DOHH2 (cell line): ENCODE data around the gene SCN3B.

Source experiments
- H3F3A ChIP-seq: fragments of 200-600 bp; sonication (generic), shearing (Covaris generic); 2 replicates; pipeline ENCODE4 v1.6.0; 2016; ENCODE audit warnings: antibody characterized with exemption, mild to moderate bottlenecking; ENCODE audit not compliant: control insufficient read depth, insufficient read depth
- H3K27ac ChIP-seq: fragments of 200-600 bp; sonication (generic); 2 replicates; pipeline ENCODE4 v1.5.1; 2014; ENCODE audit warnings: low read depth, mild to moderate bottlenecking, low read length, moderate library complexity
- H3K27me3 ChIP-seq: fragments of 200-600 bp; sonication (generic); 2 replicates; pipeline ENCODE4 v1.6.1; 2014; ENCODE audit warnings: mild to moderate bottlenecking, low read length, mixed read lengths; ENCODE audit not compliant: control insufficient read depth
- H3K36me3 ChIP-seq: fragments of 200-600 bp; sonication (generic); 2 replicates; pipeline ENCODE4 v1.6.1; 2014; ENCODE audit warnings: mild to moderate bottlenecking, low read length, moderate library complexity, mixed read lengths; ENCODE audit not compliant: control insufficient read depth
- H3K4me1 ChIP-seq: fragments of 200-600 bp; sonication (generic); 2 replicates; pipeline ENCODE4 v1.6.1; 2014; ENCODE audit warnings: mild to moderate bottlenecking, low read length, mixed read lengths; ENCODE audit not compliant: control insufficient read depth
- H3K4me2 ChIP-seq: fragments of 200-600 bp; sonication (generic); 2 replicates; pipeline ENCODE4 v1.6.0; 2014; ENCODE audit warnings: mild to moderate bottlenecking, low read length, moderate library complexity
- H3K4me3 ChIP-seq: fragments of 200-600 bp; sonication (generic); 2 replicates; pipeline ENCODE4 v1.5.1; 2014; ENCODE audit warnings: mild to moderate bottlenecking, low read length, mixed read lengths
- H3K79me2 ChIP-seq: fragments of 200-600 bp; sonication (generic); 2 replicates; pipeline ENCODE4 v1.6.1; 2014; ENCODE audit warnings: mild to moderate bottlenecking, low read length, mixed read lengths; ENCODE audit not compliant: control insufficient read depth
- H3K9me2 ChIP-seq: fragments of 200-600 bp; sonication (generic); replicated peaks from 2 replicates; pipeline ENCODE4 v1.6.1; 2014; ENCODE audit warnings: mild to moderate bottlenecking, low read length, mixed read lengths; ENCODE audit not compliant: control insufficient read depth
- H3K9me3 ChIP-seq: fragments of 200-600 bp; sonication (generic); 2 replicates; pipeline ENCODE4 v1.6.1; 2014; ENCODE audit warnings: antibody characterized with exemption, low read length, mixed read lengths; ENCODE audit not compliant: control insufficient read depth, insufficient read depth
- H4K20me1 ChIP-seq: fragments of 200-600 bp; sonication (generic); 2 replicates; pipeline ENCODE4 v1.6.0; 2014; ENCODE audit warnings: low read depth, mild to moderate bottlenecking, antibody characterized with exemption, low read length, moderate library complexity; ENCODE audit not compliant: control insufficient read depth, insufficient read depth
- EZH2phosphoT487 ChIP-seq: fragments of 200-600 bp; sonication (generic); IDR thresholded peaks from 2 replicates; pipeline ENCODE4 v1.6.1; 2017; ENCODE audit warnings: borderline replicate concordance, mild to moderate bottlenecking, antibody characterized with exemption, low read length, moderate library complexity, mixed read lengths
- TF ChIP-seq, protein P1 (sequence below): fragments of 200-600 bp; sonication (generic); IDR thresholded peaks from one replicate; pipeline ENCODE4 v1.5.1; 2014; ENCODE audit warnings: antibody characterized with exemption, mild to moderate bottlenecking, low read depth, low read length; ENCODE audit not compliant: poor library complexity, severe bottlenecking

Gene SCN3B

DNA sequence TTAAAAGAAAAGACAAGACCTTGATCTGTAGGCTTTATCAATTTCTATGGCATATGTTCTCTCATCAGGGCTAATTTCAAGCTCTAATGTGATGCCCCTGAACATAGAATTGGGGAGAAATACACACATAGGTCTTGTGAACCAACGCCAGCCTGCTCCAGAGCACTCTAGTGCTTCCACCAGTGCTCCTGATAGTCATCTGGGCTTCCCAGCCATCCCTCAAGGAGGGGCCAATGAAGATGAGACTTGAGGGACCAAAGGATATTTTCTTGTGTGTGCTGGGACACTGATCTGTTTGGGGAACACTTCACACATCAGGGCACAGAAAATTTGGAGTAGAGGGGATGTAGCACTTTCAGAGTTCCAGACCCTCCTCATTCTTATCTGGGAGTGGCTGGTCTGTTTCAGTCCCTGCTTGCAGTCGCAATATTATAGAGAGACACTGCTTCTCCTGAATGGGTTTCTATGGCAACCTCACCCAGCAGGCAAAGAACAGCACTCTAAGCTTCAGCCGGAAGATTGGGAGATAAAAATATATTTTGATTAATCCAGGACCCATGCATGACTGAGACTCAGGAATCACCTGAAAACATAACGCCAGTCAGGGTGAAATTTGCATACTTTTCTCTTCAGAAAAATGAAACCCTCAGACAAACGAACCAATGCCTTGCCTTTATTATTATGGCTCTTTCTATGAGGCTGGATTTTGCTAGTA, 28.4 kb upstream of the SCN3B start:
- Histone ChIP-seq H3K27ac (peak overlapping the region; percentile 85), H3K4me3 (peak overlapping the region; percentile 73), H3K79me2 (no peaks in the 10 kb centered on the region), H3K4me1 (peaks cover 62% of the 10 kb centered on the region), H3K4me2 (peak overlapping the region; percentile 95), H3K36me3 (no peaks in the 10 kb centered on the region), H3K9me3 (no peaks in the 10 kb centered on the region), H3K27me3 (no peaks in the 10 kb centered on the region), H4K20me1 (no peaks in the 10 kb centered on the region), H3K9me2 (no peaks in the 10 kb centered on the region), H3F3A (peaks cover 4% of the 10 kb centered on the region; the same call in 1 of the 2 replicates)
- TF ChIP-seq, protein P1, sequence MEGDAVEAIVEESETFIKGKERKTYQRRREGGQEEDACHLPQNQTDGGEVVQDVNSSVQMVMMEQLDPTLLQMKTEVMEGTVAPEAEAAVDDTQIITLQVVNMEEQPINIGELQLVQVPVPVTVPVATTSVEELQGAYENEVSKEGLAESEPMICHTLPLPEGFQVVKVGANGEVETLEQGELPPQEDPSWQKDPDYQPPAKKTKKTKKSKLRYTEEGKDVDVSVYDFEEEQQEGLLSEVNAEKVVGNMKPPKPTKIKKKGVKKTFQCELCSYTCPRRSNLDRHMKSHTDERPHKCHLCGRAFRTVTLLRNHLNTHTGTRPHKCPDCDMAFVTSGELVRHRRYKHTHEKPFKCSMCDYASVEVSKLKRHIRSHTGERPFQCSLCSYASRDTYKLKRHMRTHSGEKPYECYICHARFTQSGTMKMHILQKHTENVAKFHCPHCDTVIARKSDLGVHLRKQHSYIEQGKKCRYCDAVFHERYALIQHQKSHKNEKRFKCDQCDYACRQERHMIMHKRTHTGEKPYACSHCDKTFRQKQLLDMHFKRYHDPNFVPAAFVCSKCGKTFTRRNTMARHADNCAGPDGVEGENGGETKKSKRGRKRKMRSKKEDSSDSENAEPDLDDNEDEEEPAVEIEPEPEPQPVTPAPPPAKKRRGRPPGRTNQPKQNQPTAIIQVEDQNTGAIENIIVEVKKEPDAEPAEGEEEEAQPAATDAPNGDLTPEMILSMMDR, result no peak
- TF ChIP-seq EZH2phosphoT487, result no peak

DNA sequence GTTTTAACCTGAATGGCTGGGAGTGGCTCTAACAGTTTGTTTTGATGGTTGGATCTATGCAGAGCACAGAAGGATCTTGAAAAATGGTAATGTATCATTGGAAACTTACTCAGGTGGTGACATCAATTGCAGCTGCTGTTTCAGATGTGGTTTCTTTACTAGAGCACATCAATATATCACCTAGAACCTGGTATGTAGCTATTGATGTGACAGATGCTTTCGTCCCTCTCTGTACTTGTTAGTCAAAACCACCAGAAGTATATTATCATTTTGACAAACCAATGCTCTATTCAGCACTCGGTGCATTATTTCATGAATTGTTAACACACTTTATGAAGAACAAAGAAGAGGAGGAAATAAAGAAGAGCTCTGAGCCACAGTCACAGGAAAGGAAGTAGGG, 26.6 kb upstream of the SCN3B start:
- peak overlapping the region; percentile 43 for H3K4me2 ChIP-seq
- no peaks in the 10 kb centered on the region for H3K27me3 ChIP-seq
- TF ChIP-seq, protein P1, result no peak
- no peak for TF ChIP-seq EZH2phosphoT487
- H3K27ac ChIP-seq, result peak overlapping the region; percentile 61
- no peaks in the 10 kb centered on the region for H3K36me3 ChIP-seq
- H3K79me2 ChIP-seq, result no peaks in the 10 kb centered on the region
- no peaks in the 10 kb centered on the region for H4K20me1 ChIP-seq
- no peaks in the 10 kb centered on the region for H3K9me3 ChIP-seq
- H3K4me3 ChIP-seq, result peak overlapping the region; percentile 15; the same call in 1 of the 2 replicates
- no peaks in the 10 kb centered on the region for H3K9me2 ChIP-seq
- H3F3A ChIP-seq, result peaks cover 4% of the 10 kb centered on the region; the same call in 1 of the 2 replicates
- H3K4me1 ChIP-seq, result peaks cover 74% of the 10 kb centered on the region

- Histone ChIP-seq H4K20me1 (no peaks in the 10 kb centered on the region), H3K4me2 (no peak overlapping the region), H3F3A (peaks cover under 1% of the 10 kb centered on the region; the same call in 1 of the 2 replicates), H3K9me3 (no peaks in the 10 kb centered on the region), H3K4me1 (peaks cover 51% of the 10 kb centered on the region), H3K27me3 (no peaks in the 10 kb centered on the region), H3K27ac (no peak overlapping the region), H3K79me2 (no peaks in the 10 kb centered on the region), H3K4me3 (no peak overlapping the region), H3K9me2 (no peaks in the 10 kb centered on the region), H3K36me3 (no peaks in the 10 kb centered on the region)
- no peak for TF ChIP-seq EZH2phosphoT487
- TF ChIP-seq, protein P1, result no peak
Observed at GRCh38 chr11:123678246-123678645, 23.8 kb upstream of the SCN3B start.
